ENCODE results near the gene TUBB.
"Not testable (repeated sequence)": the region's sequence is repeated elsewhere in the genome, so short reads cannot be mapped to it uniquely, and the experiment has no call there.

The TUBB gene

DNA sequence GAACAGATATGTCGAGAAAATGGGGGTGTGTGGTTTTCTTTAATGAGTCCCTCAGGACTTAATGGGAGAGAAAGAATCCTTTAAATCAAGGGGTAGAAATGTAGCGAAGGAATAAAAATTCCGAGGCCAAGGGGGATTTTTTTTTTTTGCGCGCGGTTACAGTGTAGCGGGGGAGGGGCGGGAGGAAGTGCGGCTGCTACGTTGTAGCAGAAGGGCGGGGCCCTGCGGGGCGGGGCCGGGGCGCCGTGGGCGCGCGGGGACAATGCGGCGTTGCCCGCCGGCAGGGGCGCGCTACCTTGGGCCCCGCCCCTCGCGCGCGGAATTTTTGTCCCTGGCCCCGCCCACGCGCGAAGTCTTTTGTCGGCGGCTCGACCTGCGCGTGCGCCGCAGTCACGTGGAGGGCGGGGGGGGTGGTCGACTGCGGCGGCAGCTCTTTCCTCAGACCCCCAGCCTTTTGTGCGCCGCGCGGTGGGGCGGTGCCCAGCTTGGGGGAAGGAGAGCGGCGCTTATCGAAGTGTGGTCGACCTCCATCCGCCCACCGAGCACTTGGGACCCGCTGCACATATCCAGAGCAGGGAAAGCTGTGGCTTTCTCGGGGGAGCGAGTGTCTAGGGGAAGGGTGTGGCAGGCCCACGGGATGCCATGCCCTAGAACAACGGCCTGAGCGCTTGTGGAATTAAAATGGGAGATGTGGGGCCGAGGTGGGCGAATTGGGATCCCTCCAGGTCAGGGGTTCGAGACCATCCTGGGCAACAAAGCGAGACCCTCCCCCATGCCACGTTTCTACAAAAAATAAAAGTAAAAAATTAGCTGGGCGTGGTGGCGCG is 1.3 kb downstream of the TUBB start:
- DNase-seq (ENCODE audit: low read depth): peak; percentile 91
- TF ChIP-seq POLR2A (IDR thresholded peaks at IDR 0.05; ENCODE audit: extremely low read depth, insufficient read length) (peak; percentile 37), MYC (IDR thresholded peaks at IDR 0.05; ENCODE audit: low read depth, low read length) (no peak; the same call in 1 of the 2 replicates)
- TF ChIP-seq, protein P1, sequence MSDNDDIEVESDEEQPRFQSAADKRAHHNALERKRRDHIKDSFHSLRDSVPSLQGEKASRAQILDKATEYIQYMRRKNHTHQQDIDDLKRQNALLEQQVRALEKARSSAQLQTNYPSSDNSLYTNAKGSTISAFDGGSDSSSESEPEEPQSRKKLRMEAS (IDR thresholded peaks at IDR 0.05; ENCODE audit: low read depth, low read length): peak; percentile 79
- TF ChIP-seq, protein P2, sequence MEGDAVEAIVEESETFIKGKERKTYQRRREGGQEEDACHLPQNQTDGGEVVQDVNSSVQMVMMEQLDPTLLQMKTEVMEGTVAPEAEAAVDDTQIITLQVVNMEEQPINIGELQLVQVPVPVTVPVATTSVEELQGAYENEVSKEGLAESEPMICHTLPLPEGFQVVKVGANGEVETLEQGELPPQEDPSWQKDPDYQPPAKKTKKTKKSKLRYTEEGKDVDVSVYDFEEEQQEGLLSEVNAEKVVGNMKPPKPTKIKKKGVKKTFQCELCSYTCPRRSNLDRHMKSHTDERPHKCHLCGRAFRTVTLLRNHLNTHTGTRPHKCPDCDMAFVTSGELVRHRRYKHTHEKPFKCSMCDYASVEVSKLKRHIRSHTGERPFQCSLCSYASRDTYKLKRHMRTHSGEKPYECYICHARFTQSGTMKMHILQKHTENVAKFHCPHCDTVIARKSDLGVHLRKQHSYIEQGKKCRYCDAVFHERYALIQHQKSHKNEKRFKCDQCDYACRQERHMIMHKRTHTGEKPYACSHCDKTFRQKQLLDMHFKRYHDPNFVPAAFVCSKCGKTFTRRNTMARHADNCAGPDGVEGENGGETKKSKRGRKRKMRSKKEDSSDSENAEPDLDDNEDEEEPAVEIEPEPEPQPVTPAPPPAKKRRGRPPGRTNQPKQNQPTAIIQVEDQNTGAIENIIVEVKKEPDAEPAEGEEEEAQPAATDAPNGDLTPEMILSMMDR (IDR thresholded peaks at IDR 0.05; ENCODE audit: low read depth, low read length): peak; percentile 15
- peak overlapping the region; percentile 100 for H3K4me3 ChIP-seq (ENCODE audit: low read depth, low read length)

DNA sequence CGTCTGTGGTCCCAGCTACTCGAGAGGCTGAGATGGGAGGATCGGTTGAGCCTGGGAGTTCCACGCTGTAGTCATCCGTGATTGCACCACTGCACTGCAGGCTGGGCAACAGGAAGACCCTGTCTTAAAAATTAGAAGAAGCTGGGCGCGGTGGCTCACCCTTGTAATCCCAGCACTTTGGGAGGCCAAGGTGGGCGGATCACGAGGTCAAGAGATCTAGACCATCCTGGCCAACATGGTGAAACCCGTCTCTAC is 1.8 kb downstream of the TUBB start:
- DNase-seq (ENCODE audit: low read depth): peak; percentile 66
- H3K4me3 ChIP-seq (ENCODE audit: low read depth, low read length): peak overlapping the region; percentile 94

DNA sequence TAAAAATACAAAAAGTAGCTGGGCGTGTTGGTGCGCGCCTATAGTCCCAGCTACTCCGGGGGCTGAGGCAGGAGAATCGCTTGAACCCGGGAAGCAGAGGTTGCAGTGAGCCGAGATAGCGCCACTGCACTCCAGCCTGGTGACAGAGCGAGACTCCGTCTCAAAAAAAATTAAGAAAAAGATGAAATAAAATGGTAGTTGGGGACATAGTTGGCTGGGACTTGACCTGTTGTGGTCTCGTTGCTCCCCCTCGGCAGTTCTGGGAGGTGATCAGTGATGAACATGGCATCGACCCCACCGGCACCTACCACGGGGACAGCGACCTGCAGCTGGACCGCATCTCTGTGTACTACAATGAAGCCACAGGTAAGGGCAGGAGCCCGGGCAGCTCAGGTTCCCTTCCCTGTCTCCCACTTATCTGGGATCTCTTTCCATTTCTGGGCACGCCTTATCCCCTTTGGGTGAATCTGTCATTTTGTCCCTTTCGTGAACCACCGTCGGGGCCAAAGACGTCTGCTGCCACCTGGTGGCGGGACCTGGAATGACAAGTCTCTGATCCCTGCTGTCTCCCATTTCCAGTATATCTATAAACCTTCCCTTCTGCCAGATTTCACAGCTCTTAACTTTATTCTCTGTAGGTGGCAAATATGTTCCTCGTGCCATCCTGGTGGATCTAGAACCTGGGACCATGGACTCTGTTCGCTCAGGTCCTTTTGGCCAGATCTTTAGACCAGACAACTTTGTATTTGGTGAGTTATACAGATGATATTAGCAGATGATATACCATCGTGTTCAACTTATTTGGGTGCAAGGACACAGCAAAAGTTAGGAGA is 2.3 kb downstream of the TUBB start:
- H3K4me3 ChIP-seq (ENCODE audit: low read depth, low read length): peak overlapping the region; percentile 94
- peak; percentile 84 for DNase-seq (ENCODE audit: low read depth)
- TF ChIP-seq, protein P2 (IDR thresholded peaks at IDR 0.05; ENCODE audit: low read depth, low read length): peak; percentile 89
- no peak for TF ChIP-seq MYC (IDR thresholded peaks at IDR 0.05; ENCODE audit: low read depth, low read length)

DNA sequence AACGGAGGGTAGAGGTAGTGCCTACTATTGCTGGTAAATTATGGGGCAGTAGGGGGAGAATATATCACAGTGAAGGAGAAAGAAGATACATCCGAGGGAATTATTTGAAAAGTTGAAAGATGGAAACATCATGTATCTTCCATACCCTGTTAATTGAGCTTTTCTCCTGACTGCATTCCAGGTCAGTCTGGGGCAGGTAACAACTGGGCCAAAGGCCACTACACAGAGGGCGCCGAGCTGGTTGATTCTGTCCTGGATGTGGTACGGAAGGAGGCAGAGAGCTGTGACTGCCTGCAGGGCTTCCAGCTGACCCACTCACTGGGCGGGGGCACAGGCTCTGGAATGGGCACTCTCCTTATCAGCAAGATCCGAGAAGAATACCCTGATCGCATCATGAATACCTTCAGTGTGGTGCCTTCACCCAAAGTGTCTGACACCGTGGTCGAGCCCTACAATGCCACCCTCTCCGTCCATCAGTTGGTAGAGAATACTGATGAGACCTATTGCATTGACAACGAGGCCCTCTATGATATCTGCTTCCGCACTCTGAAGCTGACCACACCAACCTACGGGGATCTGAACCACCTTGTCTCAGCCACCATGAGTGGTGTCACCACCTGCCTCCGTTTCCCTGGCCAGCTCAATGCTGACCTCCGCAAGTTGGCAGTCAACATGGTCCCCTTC is 3.1 kb downstream of the TUBB start:
- peak overlapping the region; percentile 94 for H3K4me3 ChIP-seq (ENCODE audit: low read depth, low read length)
- not testable (repeated sequence) for DNase-seq (ENCODE audit: low read depth)

DNA sequence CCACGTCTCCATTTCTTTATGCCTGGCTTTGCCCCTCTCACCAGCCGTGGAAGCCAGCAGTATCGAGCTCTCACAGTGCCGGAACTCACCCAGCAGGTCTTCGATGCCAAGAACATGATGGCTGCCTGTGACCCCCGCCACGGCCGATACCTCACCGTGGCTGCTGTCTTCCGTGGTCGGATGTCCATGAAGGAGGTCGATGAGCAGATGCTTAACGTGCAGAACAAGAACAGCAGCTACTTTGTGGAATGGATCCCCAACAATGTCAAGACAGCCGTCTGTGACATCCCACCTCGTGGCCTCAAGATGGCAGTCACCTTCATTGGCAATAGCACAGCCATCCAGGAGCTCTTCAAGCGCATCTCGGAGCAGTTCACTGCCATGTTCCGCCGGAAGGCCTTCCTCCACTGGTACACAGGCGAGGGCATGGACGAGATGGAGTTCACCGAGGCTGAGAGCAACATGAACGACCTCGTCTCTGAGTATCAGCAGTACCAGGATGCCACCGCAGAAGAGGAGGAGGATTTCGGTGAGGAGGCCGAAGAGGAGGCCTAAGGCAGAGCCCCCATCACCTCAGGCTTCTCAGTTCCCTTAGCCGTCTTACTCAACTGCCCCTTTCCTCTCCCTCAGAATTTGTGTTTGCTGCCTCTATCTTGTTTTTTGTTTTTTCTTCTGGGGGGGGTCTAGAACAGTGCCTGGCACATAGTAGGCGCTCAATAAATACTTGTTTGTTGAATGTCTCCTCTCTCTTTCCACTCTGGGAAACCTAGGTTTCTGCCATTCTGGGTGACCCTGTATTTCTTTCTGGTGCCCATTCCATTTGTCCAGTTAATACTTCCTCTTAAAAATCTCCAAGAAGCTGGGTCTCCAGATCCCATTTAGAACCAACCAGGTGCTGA is 3.9 kb downstream of the TUBB start:
- not testable (repeated sequence) for DNase-seq (ENCODE audit: low read depth)

DNA sequence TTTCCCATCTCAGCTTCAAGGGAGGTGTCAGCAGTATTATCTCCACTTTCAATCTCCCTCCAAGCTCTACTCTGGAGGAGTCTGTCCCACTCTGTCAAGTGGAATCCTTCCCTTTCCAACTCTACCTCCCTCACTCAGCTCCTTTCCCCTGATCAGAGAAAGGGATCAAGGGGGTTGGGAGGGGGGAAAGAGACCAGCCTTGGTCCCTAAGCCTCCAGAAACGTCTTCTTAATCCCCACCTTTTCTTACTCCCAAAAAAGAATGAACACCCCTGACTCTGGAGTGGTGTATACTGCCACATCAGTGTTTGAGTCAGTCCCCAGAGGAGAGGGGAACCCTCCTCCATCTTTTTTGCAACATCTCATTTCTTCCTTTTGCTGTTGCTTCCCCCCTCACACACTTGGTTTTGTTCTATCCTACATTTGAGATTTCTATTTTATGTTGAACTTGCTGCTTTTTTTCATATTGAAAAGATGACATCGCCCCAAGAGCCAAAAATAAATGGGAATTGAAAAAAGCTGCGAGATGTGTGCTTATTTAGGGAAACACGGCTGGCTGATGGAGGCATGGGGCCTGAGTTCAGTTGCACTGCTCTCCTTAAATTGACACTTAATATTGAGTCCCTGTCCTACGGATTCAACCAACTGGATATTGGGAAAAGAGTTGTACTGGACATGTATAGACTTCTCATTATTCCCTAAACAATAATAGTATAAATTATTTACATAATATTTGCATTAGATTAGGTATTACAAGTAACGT is 4.9 kb downstream of the TUBB start:
- peak overlapping the region; percentile 17 for H3K4me3 ChIP-seq (ENCODE audit: low read depth, low read length)
- peak; percentile 15 for TF ChIP-seq POLR2A (IDR thresholded peaks at IDR 0.05; ENCODE audit: extremely low read depth, insufficient read length)
- TF ChIP-seq, protein P2 (IDR thresholded peaks at IDR 0.05; ENCODE audit: low read depth, low read length): no peak
- TF ChIP-seq, protein P1 (IDR thresholded peaks at IDR 0.05; ENCODE audit: low read depth, low read length): no peak
- peak; percentile 43 for DNase-seq (ENCODE audit: low read depth)

More for the DNA sequence above, 3.9 kb downstream of the TUBB start:
- H3K4me3 ChIP-seq (ENCODE audit: low read depth, low read length): peak overlapping the region; percentile 37
